ENCODE data around the gene COL9A3. TPM values are rescaled to one million over a fixed set of nuclear protein-coding genes. Genes with fewer than 3 reads are reported as not detected.

COL9A3 gene
- total RNA-seq, 1 donor from 2014 or later = 8.9 TPM

DNA sequence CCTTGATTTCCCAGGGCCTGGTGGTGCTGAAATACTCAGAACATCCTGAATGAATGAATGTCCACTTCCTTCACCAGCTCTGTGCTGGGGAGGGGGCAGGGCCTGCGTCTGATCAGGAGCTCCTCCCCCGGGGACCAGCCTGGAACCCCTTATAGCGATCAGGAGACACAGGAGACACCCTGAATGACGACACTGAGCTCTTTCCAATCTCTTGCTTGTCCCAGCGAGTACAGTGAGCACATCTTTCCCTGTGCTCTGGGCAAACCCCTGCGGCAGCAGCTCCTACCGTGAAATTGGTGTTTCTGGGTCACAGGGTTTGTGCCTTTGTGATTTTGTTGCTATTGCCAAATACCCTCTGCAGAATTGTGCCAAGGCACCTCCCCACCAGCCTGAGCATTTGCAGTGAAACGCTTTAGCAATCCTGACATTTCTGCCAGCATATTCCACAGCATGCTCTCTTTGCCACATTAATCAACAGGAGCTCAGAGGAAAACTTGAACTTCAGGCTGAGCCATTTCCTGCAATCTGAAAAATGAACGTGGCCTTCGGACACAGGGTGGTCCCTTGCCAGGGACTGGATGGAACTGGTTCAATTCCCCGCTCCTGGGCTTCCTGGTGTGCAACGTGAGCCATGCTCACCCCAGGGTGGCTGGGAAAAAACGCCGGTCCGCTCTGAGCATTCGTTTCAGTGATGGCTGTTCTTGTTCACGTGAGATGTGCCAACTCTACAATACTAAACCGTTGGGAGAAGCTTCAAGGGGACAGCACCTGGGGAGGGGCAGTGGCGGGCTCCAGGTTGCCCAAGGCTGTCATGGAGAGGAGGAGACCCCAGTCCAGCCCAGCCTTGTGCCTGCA, 43.6 kb upstream of the COL9A3 start:
- no peaks in the 10 kb centered on the region for H3K36me3 Mint-ChIP-seq (ENCODE audit: low read depth)
- H3K4me1 Mint-ChIP-seq (ENCODE audit: low read depth) = peaks cover 16% of the 10 kb centered on the region
- H3K9me3 Mint-ChIP-seq (ENCODE audit: low read depth) = no peaks in the 10 kb centered on the region
- TF ChIP-seq, protein P1, sequence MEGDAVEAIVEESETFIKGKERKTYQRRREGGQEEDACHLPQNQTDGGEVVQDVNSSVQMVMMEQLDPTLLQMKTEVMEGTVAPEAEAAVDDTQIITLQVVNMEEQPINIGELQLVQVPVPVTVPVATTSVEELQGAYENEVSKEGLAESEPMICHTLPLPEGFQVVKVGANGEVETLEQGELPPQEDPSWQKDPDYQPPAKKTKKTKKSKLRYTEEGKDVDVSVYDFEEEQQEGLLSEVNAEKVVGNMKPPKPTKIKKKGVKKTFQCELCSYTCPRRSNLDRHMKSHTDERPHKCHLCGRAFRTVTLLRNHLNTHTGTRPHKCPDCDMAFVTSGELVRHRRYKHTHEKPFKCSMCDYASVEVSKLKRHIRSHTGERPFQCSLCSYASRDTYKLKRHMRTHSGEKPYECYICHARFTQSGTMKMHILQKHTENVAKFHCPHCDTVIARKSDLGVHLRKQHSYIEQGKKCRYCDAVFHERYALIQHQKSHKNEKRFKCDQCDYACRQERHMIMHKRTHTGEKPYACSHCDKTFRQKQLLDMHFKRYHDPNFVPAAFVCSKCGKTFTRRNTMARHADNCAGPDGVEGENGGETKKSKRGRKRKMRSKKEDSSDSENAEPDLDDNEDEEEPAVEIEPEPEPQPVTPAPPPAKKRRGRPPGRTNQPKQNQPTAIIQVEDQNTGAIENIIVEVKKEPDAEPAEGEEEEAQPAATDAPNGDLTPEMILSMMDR (IDR thresholded peaks at IDR 0.05) = no peak
- no peak overlapping the region for H3K27ac Mint-ChIP-seq (ENCODE audit: unreplicated experiment)
- no peak overlapping the region for H3K4me3 Mint-ChIP-seq (ENCODE audit: unreplicated experiment)
- no peak for DNase-seq (ENCODE audit: low spot score)
- peaks cover 25% of the 10 kb centered on the region for H3K27me3 Mint-ChIP-seq (ENCODE audit: low read depth)

DNA sequence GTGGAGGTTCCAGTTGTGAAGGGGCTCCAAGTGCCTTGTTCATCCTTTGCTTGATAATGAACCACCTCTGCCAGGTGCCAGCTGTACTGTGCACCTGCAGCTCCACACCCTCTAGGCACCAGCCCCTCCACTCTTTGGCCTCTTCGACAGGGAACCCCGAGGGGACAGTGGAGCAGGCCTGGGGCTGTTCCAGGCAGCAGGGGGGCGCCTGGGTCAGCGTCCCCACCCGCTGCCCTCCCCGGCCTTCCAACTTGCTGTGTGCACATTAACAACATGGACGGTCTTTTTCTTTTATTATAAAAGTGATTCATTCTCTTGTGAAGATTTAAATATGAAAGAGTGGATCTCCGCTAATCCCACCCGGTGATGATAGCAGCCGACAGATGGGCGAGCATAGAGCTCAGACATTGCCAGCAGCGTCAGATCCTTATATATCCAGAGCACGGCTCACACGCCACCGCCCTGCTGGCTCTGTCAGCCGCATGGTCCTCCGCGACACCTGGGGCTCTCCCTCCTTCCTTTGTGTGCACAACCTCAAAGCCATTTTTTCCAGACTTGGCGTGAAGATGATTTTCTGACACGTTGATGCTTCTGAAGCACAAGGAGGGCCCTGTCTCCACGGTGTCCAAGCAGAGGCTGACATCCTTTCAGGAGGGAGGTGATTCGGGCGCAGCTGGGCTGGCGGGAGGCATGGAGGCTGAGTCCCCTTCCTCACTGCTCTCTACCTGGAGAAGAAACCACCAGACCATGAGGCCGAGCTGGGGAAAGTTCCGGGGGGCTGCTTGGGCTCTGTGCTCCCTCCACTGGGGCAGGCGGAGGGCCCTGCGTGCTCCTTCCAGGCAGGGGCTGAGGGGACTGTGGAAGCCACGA, 42.8 kb upstream of the COL9A3 start:
- TF ChIP-seq, protein P1 (IDR thresholded peaks at IDR 0.05) = no peak
- Mint-ChIP-seq H3K27ac (ENCODE audit: unreplicated experiment) (no peak overlapping the region), H3K9me3 (ENCODE audit: low read depth) (no peaks in the 10 kb centered on the region), H3K27me3 (ENCODE audit: low read depth) (peaks cover 25% of the 10 kb centered on the region), H3K4me1 (ENCODE audit: low read depth) (peaks cover 8% of the 10 kb centered on the region), H3K36me3 (ENCODE audit: low read depth) (no peaks in the 10 kb centered on the region), H3K4me3 (ENCODE audit: unreplicated experiment) (no peak overlapping the region)
- DNase-seq (ENCODE audit: low spot score) = no peak

DNA sequence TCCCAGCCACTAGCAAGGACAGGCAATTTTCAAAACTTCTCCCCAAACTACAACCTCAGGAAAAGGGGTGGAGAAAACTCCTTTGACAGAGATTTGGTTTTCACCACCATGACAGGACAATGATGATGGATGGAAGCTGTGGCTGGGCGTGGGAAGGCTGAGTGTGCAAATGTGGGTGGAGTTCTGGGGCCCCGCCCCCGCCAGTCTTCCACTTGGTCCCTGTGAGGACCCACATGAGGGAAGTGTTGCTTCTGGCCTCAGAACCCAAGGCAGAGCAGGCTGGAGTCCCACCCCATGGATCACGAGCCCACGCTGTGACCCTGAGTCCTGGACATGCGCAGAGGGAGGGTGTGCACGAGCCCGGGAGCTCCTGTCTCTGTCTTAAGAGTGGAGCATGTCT, 42.1 kb upstream of the COL9A3 start:
- TF ChIP-seq, protein P1 (IDR thresholded peaks at IDR 0.05) = no peak
- no peak overlapping the region for H3K27ac Mint-ChIP-seq (ENCODE audit: unreplicated experiment)
- no peak for DNase-seq (ENCODE audit: low spot score)
- peaks cover 26% of the 10 kb centered on the region for H3K27me3 Mint-ChIP-seq (ENCODE audit: low read depth)
- H3K36me3 Mint-ChIP-seq (ENCODE audit: low read depth) = no peaks in the 10 kb centered on the region
- H3K9me3 Mint-ChIP-seq (ENCODE audit: low read depth) = no peaks in the 10 kb centered on the region
- no peak overlapping the region for H3K4me3 Mint-ChIP-seq (ENCODE audit: unreplicated experiment)
- H3K4me1 Mint-ChIP-seq (ENCODE audit: low read depth) = peaks cover 8% of the 10 kb centered on the region

DNA sequence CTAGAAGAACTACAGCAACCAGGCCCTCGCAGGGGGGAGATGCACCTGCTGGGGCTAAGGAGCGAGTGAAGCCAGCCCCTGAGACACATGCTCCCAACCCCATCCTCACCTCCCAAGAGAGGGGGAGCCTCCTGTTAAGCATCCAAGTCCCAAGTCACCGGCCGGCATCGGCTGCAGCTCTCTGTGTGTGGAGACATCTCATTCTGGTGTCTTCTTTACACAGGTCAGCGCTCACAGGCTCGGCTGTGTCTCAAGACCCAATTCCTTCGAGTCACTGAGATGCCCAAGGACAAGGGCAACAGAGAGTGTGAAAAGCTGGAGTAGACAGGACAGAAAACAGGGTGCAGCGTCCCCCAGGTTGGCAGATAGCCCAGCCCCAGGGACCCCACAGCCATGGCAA, 41.6 kb upstream of the COL9A3 start:
- H3K4me1 Mint-ChIP-seq (ENCODE audit: low read depth) = peaks cover 8% of the 10 kb centered on the region
- no peak overlapping the region for H3K27ac Mint-ChIP-seq (ENCODE audit: unreplicated experiment)
- H3K9me3 Mint-ChIP-seq (ENCODE audit: low read depth) = no peaks in the 10 kb centered on the region
- TF ChIP-seq, protein P1 (IDR thresholded peaks at IDR 0.05) = no peak
- H3K27me3 Mint-ChIP-seq (ENCODE audit: low read depth) = peaks cover 26% of the 10 kb centered on the region
- H3K36me3 Mint-ChIP-seq (ENCODE audit: low read depth) = no peaks in the 10 kb centered on the region
- no peak overlapping the region for H3K4me3 Mint-ChIP-seq (ENCODE audit: unreplicated experiment)
- no peak for DNase-seq (ENCODE audit: low spot score)

DNA sequence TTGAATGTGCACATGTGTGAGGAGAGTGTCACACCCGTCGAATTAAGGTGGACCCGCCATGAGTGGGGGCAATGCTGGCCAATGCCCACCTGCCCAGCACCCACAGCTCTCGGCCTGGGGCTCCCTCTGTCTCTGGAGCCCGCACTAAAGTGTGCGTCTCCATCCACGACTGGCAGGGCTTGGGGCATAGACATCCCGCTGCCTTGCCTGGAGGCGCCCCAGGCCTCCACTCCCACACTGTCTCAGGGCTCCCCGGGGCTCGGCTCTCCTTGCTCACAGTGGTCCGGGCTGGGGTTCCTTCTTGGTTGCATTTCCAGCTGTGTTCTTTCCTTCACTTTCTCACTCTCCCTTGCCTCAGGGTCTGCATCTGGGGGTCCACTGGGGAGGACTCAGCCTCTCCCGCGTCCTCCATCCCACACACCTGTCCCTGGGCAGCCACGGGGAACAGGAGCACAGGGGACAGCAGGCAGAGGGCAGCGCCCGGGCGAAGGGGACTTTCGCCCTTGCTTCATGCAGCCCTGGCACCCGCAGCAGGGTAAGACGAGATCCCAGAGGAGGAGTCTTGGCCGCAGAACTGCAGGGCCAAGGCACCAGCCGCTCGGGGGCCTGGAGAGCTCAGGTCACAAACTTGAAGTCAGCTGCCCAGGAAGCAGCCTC, 40.7 kb upstream of the COL9A3 start:
- Mint-ChIP-seq H3K9me3 (ENCODE audit: low read depth) (no peaks in the 10 kb centered on the region), H3K27ac (ENCODE audit: unreplicated experiment) (no peak overlapping the region), H3K4me3 (ENCODE audit: unreplicated experiment) (no peak overlapping the region), H3K27me3 (ENCODE audit: low read depth) (peaks cover 28% of the 10 kb centered on the region), H3K4me1 (ENCODE audit: low read depth) (peaks cover 8% of the 10 kb centered on the region), H3K36me3 (ENCODE audit: low read depth) (no peaks in the 10 kb centered on the region)
- TF ChIP-seq, protein P1 (IDR thresholded peaks at IDR 0.05) = no peak
- DNase-seq (ENCODE audit: low spot score) = no peak

All from chondrocyte (in vitro differentiated cells).